Measurements from ENCODE around the gene PLEKHA5. TPM values are rescaled to one million over a fixed set of nuclear protein-coding genes. Genes with fewer than 3 reads are reported as not detected.

The PLEKHA5 gene
- total and polyA plus RNA-seq, 11 donors = 18.1 to 72.2 (median 58.2) TPM

- Histone ChIP-seq H3K4me3 (peak overlapping the region in 1 of 12 donors; percentile 4), H3K4me1 (peaks cover 3 to 76% (median 26%) of the 10 kb centered on the region in 12 donors), H3K36me3 (peaks cover 0 to 3% (median 0%) of the 10 kb centered on the region in 9 donors), H3K27me3 (no peaks in the 10 kb centered on the region), H3K9me3 (no peaks in the 10 kb centered on the region), H3K27ac (peak overlapping the region in 10 of 12 donors; percentile 51 to 74 (median 66))
- no peak for TF ChIP-seq POLR2A (IDR thresholded peaks at IDR 0.05)
- no peak for TF ChIP-seq CTCF (IDR thresholded peaks at IDR 0.05)
- 18 to 33% (median 26%) methylated on average over 5 of the region's 5 CpGs for WGBS, 4 donors
- ATAC-seq = peak in 2 of 4 donors; percentile 45 to 58
- intact Hi-C loops (cut with DNase I) = no loop called here
- DNase-seq = no peak
Measured at GRCh38 chr12:19155981-19156734, 26.6 kb downstream of the PLEKHA5 start.

- WGBS, 4 donors = 36 to 63% (median 52%) methylated on average over 1 of the region's 1 CpG
- H3K27me3 ChIP-seq = no peaks in the 10 kb centered on the region
- peak overlapping the region in 8 of 12 donors; percentile 2 to 50 (median 26) for H3K27ac ChIP-seq
- intact Hi-C loops (cut with DNase I) = no loop called here
- H3K4me3 ChIP-seq = no peak overlapping the region
- TF ChIP-seq POLR2A (IDR thresholded peaks at IDR 0.05) (no peak), CTCF (IDR thresholded peaks at IDR 0.05) (no peak)
- ATAC-seq (peak in 2 of 4 donors; percentile 40 to 65), DNase-seq (no peak)
- no peaks in the 10 kb centered on the region for H3K9me3 ChIP-seq
- H3K4me1 ChIP-seq = peaks cover 3 to 56% (median 26%) of the 10 kb centered on the region in 12 donors
- H3K36me3 ChIP-seq = no peaks in the 10 kb centered on the region
Measured at GRCh38 chr12:19158923-19159322, 29.4 kb downstream of the PLEKHA5 start.

GRCh38 chr12:19161216-19161615 is 31.7 kb downstream of the PLEKHA5 start:
- 93 to 98% (median 95%) methylated on average over 5 of the region's 5 CpGs for WGBS, 4 donors
- no peak overlapping the region for H3K27ac ChIP-seq
- H3K4me3 ChIP-seq = no peak overlapping the region
- ATAC-seq (no peak), DNase-seq (no peak)
- H3K9me3 ChIP-seq = no peaks in the 10 kb centered on the region
- no peak for TF ChIP-seq CTCF (IDR thresholded peaks at IDR 0.05)
- no peak for TF ChIP-seq POLR2A (IDR thresholded peaks at IDR 0.05)
- no peaks in the 10 kb centered on the region for H3K27me3 ChIP-seq
- intact Hi-C loops (cut with DNase I) = no loop called here
- H3K4me1 ChIP-seq = peaks cover 0 to 56% (median 27%) of the 10 kb centered on the region in 12 donors
- H3K36me3 ChIP-seq = no peaks in the 10 kb centered on the region

- ATAC-seq (no peak), DNase-seq (no peak)
- Histone ChIP-seq H3K27ac (peak overlapping the region in 2 of 12 donors; percentile 37 to 46), H3K36me3 (no peaks in the 10 kb centered on the region), H3K4me3 (no peak overlapping the region), H3K9me3 (no peaks in the 10 kb centered on the region), H3K4me1 (peaks cover 0 to 48% (median 22%) of the 10 kb centered on the region in 12 donors), H3K27me3 (no peaks in the 10 kb centered on the region)
- WGBS, 4 donors = 93 to 98% (median 94%) methylated on average over 2 of the region's 2 CpGs
- intact Hi-C loops (cut with DNase I) = no loop called here
- TF ChIP-seq POLR2A (IDR thresholded peaks at IDR 0.05) (no peak), CTCF (IDR thresholded peaks at IDR 0.05) (no peak)
Measured at GRCh38 chr12:19165451-19165850, 35.9 kb downstream of the PLEKHA5 start.

Measured in heart left ventricle (tissue), 16 donors.